GM18951 (cell line): ENCODE results near the gene DDX27.

Experiments used
- POLR2A ChIP-seq: IDR thresholded peaks from 4 replicates; pipeline ENCODE4 v1.6.1; 2011; ENCODE audit warnings: mild to moderate bottlenecking; ENCODE audit not compliant: insufficient read length, insufficient read depth; ENCODE audit errors: extremely low read depth
- in situ Hi-C: fragments of 300-500 bp; cut with MboI; formaldehyde crosslinking; loops from one replicate; pipeline ENCODE4 v1.12.0; 2022; ENCODE audit warnings: low sequenced_read_pairs, mixed read lengths, inconsistent platforms; ENCODE audit not compliant: unreplicated experiment

DDX27 gene

GRCh38 chr20:49272654-49273053, 53.4 kb downstream of the DDX27 start:
- no peak for TF ChIP-seq POLR2A

GRCh38 chr20:49273696-49274277, 54.6 kb downstream of the DDX27 start:
- no peak for TF ChIP-seq POLR2A
- in situ Hi-C loops = no loop called here

More at GRCh38 chr20:49272654-49273053, 53.4 kb downstream of the DDX27 start:
- in situ Hi-C loops = no loop called here

GRCh38 chr20:49275216-49275615, 56.0 kb downstream of the DDX27 start:
- no peak for TF ChIP-seq POLR2A
- in situ Hi-C loops = no loop called here

GRCh38 chr20:49275636-49276035, 56.4 kb downstream of the DDX27 start:
- TF ChIP-seq POLR2A = no peak
- in situ Hi-C loops = no loop called here

- in situ Hi-C loops = no loop called here
- no peak for TF ChIP-seq POLR2A
Measured at GRCh38 chr20:49276161-49276960, 57.1 kb downstream of the DDX27 start.

- in situ Hi-C loops = no loop called here
- TF ChIP-seq POLR2A = peak; percentile 17
Measured at GRCh38 chr20:49276961-49277785, 58.0 kb downstream of the DDX27 start.

- in situ Hi-C loops = no loop called here
- peak; percentile 70 for TF ChIP-seq POLR2A
Measured at GRCh38 chr20:49277786-49278035, 58.5 kb downstream of the DDX27 start.

- in situ Hi-C loops = no loop called here
- peak; percentile 100 for TF ChIP-seq POLR2A
Measured at GRCh38 chr20:49278036-49278817, 59.0 kb downstream of the DDX27 start, which contains the start of gene ZNFX1. Gene ZNFX1 (minus strand): TSS chr20:49278057. CDS start chr20:49275839, 2,218 bp downstream.

- TF ChIP-seq POLR2A = no peak
Measured at GRCh38 chr20:49278818-49279676, 59.8 kb downstream of the DDX27 start.

GRCh38 chr20:49279677-49280462, 60.7 kb downstream of the DDX27 start:
- no peak for TF ChIP-seq POLR2A
- in situ Hi-C loops = no loop called here

More at GRCh38 chr20:49278818-49279676, 59.8 kb downstream of the DDX27 start:
- in situ Hi-C loops = no loop called here

- in situ Hi-C loops = no loop called here
- TF ChIP-seq POLR2A = no peak
Measured at GRCh38 chr20:49280463-49281058, 61.3 kb downstream of the DDX27 start.
